H1 (cell line): Measurements from ENCODE around the gene MMP28. TPM values are rescaled to one million over a fixed set of nuclear protein-coding genes. Genes with fewer than 3 reads are reported as not detected.

Experiments used
- CTCF ChIA-PET: fragments of 300-600 bp; sonication (Branson Sonifier 250); formaldehyde crosslinking; loops from one replicate; lab custom pipeline; 2021; ENCODE audit not compliant: partially characterized antibody; lab: Charles Lee
- POLR2A ChIA-PET: fragments of 300-600 bp; sonication (Branson Sonifier 250); formaldehyde crosslinking; loops from one replicate; lab custom pipeline; 2021; ENCODE audit warnings: inconsistent platforms; ENCODE audit not compliant: partially characterized antibody; lab: Charles Lee
- DNase-seq, 2 experiments: peaks; one replicate each; pipeline versions ENCODE4 v3.0.0 to v3.0.0-alpha.2; 2010 to 2022; ENCODE audit warnings: low spot score in 2 of 2, low read depth in 1 of 2, mixed read lengths in 1 of 2
- FAIRE-seq: peaks from 2 replicates; lab custom pipeline; 2011; peaks lifted over from hg19 to GRCh38; lab: Jason Lieb, UNC
- H2AFZ ChIP-seq: 2 replicates; pipeline ENCODE4 v1.8.1; 2012; ENCODE audit warnings: low read length, inconsistent platforms
- H2AK5ac ChIP-seq: 2 replicates; pipeline ENCODE4 v1.6.1; 2013; ENCODE audit warnings: low read depth, low read length
- H2BK120ac ChIP-seq: replicated peaks from 2 replicates; pipeline ENCODE3; 2013; ENCODE audit warnings: low read depth, low read length, inconsistent platforms
- H2BK12ac ChIP-seq: 2 replicates; pipeline ENCODE4 v1.6.1; 2013; ENCODE audit warnings: low read depth, low read length
- H2BK15ac ChIP-seq: 2 replicates; pipeline ENCODE4 v1.6.1; 2013; ENCODE audit warnings: low read length
- H2BK20ac ChIP-seq: 2 replicates; pipeline ENCODE4 v1.6.1; 2013; ENCODE audit warnings: low read length
- H2BK5ac ChIP-seq: 2 replicates; pipeline ENCODE4 v1.6.1; 2013; ENCODE audit warnings: low read depth, low read length
- H3K14ac ChIP-seq: 2 replicates; pipeline ENCODE4 v1.6.1; 2013; ENCODE audit warnings: inconsistent platforms; ENCODE audit not compliant: insufficient read length
- H3K18ac ChIP-seq: 2 replicates; pipeline ENCODE4 v1.6.1; 2013; ENCODE audit warnings: low read length; ENCODE audit errors: extremely low read depth
- H3K23ac ChIP-seq: 2 replicates; pipeline ENCODE4 v1.6.1; 2013; ENCODE audit warnings: inconsistent platforms; ENCODE audit not compliant: insufficient read length
- H3K23me2 ChIP-seq: 2 replicates; pipeline ENCODE4 v1.6.1; 2013; ENCODE audit warnings: low read depth, low read length
- H3K27ac ChIP-seq: 2 replicates; pipeline ENCODE4 v1.6.1; 2011; ENCODE audit warnings: low read depth, low read length, inconsistent platforms
- H3K27me3 ChIP-seq, 4 experiments: replicated peaks in 1 of 4; 1 replicate in 1 of 4; 2 replicates in 3 of 4; pipeline versions ENCODE4 v1.6.1 to v1.8.1; 2011 to 2013; ENCODE audit warnings: low read length in 3 of 4, mild to moderate bottlenecking in 3 of 4, inconsistent platforms in 2 of 4, mixed read lengths in 2 of 4, moderate library complexity in 1 of 4; ENCODE audit not compliant: control insufficient read depth in 3 of 4, insufficient read depth in 3 of 4; ENCODE audit errors: extremely low read depth in 1 of 4
- H3K36me3 ChIP-seq, 4 experiments: 2 replicates each; pipeline versions ENCODE4 v1.6.1 to v1.8.1; 2011 to 2013; ENCODE audit warnings: mild to moderate bottlenecking in 4 of 4, low read length in 3 of 4, moderate library complexity in 2 of 4, control low read depth in 1 of 4, inconsistent platforms in 1 of 4; ENCODE audit not compliant: insufficient read depth in 4 of 4, control insufficient read depth in 2 of 4
- H3K4ac ChIP-seq: replicated peaks from 2 replicates; pipeline ENCODE3; 2013; ENCODE audit warnings: low read length, low read depth, mixed read lengths, inconsistent platforms; ENCODE audit not compliant: insufficient read length
- H3K4me1 ChIP-seq, 4 experiments: replicated peaks in 1 of 4; 1 replicate in 1 of 4; 2 replicates in 3 of 4; pipeline versions ENCODE4 v1.6.1 to v1.8.1; 2011 to 2013; ENCODE audit warnings: low read length in 3 of 4, inconsistent platforms in 2 of 4, mixed read lengths in 1 of 4; ENCODE audit not compliant: insufficient read depth in 4 of 4, control insufficient read depth in 3 of 4
- H3K4me2 ChIP-seq, 2 experiments: 2 replicates each; pipeline versions ENCODE4 v1.6.1 to v1.8.1; 2011 to 2013; ENCODE audit warnings: low read depth in 2 of 2, low read length in 2 of 2, control low read depth in 1 of 2, inconsistent platforms in 1 of 2, mild to moderate bottlenecking in 1 of 2; ENCODE audit not compliant: insufficient read depth in 1 of 2
- H3K4me3 ChIP-seq, 4 experiments: fragments of 200-600, 300-600 bp in 1 of 4; sonication (generic), shearing (Covaris generic), sonication (Bioruptor Twin) in 1 of 4; 2 replicates each; pipeline versions ENCODE4 v1.5.1 to v1.8.1; 2011 to 2016; ENCODE audit warnings: low read length in 4 of 4, low read depth in 3 of 4, control low read depth in 2 of 4, inconsistent platforms in 2 of 4, mild to moderate bottlenecking in 2 of 4, mixed read lengths in 1 of 4, moderate library complexity in 1 of 4; ENCODE audit not compliant: insufficient read depth in 2 of 4; ENCODE audit errors: extremely low read depth in 1 of 4
- H3K56ac ChIP-seq: replicated peaks from 2 replicates; pipeline ENCODE3; 2013; ENCODE audit warnings: low read depth, mild to moderate bottlenecking, mixed read lengths, low read length, inconsistent platforms; ENCODE audit not compliant: insufficient read length
- H3K79me1 ChIP-seq: 2 replicates; pipeline ENCODE4 v1.6.1; 2013; ENCODE audit warnings: low read depth, low read length, control low read depth
- H3K79me2 ChIP-seq, 2 experiments: 2 replicates each; pipeline versions ENCODE4 v1.6.1 to v1.8.1; 2012 to 2013; ENCODE audit warnings: low read length in 2 of 2, mild to moderate bottlenecking in 2 of 2, inconsistent platforms in 1 of 2; ENCODE audit not compliant: insufficient read depth in 2 of 2, control insufficient read depth in 1 of 2
- H3K9ac ChIP-seq, 4 experiments: replicated peaks in 1 of 4; 1 replicate in 1 of 4; 2 replicates in 3 of 4; pipeline versions ENCODE4 v1.6.1 to v1.8.1; 2011 to 2013; ENCODE audit warnings: low read depth in 3 of 4, low read length in 3 of 4, control low read depth in 2 of 4, mild to moderate bottlenecking in 2 of 4, moderate library complexity in 2 of 4, inconsistent platforms in 1 of 4; ENCODE audit errors: extremely low read depth in 1 of 4
- H3K9me3 ChIP-seq, 2 experiments: 2 replicates each; pipeline versions ENCODE4 v1.6.1 to v1.8.1; 2012 to 2013; ENCODE audit warnings: mild to moderate bottlenecking in 2 of 2, moderate library complexity in 2 of 2, control low read depth in 1 of 2, inconsistent platforms in 1 of 2, low read depth in 1 of 2, low read length in 1 of 2, mixed read lengths in 1 of 2; ENCODE audit not compliant: insufficient read depth in 2 of 2
- H4K20me1 ChIP-seq, 2 experiments: replicated peaks in 1 of 2; 2 replicates each; pipeline versions ENCODE3 to v1.8.1; 2011 to 2013; ENCODE audit warnings: inconsistent platforms in 2 of 2, low read length in 2 of 2, mild to moderate bottlenecking in 1 of 2; ENCODE audit not compliant: insufficient read depth in 2 of 2, control insufficient read depth in 1 of 2
- H4K5ac ChIP-seq: 2 replicates; pipeline ENCODE4 v1.6.1; 2013; ENCODE audit warnings: low read length, low read depth, mixed read lengths, inconsistent platforms; ENCODE audit not compliant: insufficient read length
- H4K8ac ChIP-seq: 2 replicates; pipeline ENCODE4 v1.8.0; 2013; ENCODE audit warnings: mild to moderate bottlenecking, moderate library complexity, low read length, inconsistent platforms; ENCODE audit not compliant: insufficient read depth; ENCODE audit errors: extremely low read depth
- H4K91ac ChIP-seq: replicated peaks from 2 replicates; pipeline ENCODE3; 2013; ENCODE audit warnings: low read length, mixed read lengths, inconsistent platforms; ENCODE audit not compliant: insufficient read length
- JUND ChIP-seq: IDR thresholded peaks from 2 replicates; pipeline ENCODE4 v1.6.1; 2011; ENCODE audit warnings: mild to moderate bottlenecking, improper control_type of control experiment, low read length
- SP2 ChIP-seq: IDR thresholded peaks from 2 replicates; pipeline ENCODE4 v1.6.1; 2012; ENCODE audit warnings: mild to moderate bottlenecking, low read length, inconsistent platforms
- WGBS, 2 experiments: shearing (Covaris generic) in 1 of 2; methylation state at CpG; one replicate each; pipeline versions ENCODE4 v1.1.6 to v1.1.7; 2013 to 2015; ENCODE audit warnings: low lambda C conversion rate in 2 of 2, mixed read lengths in 2 of 2, inconsistent platforms in 1 of 2, low coverage in 1 of 2, missing lambda C conversion rate in 1 of 2; ENCODE audit not compliant: insufficient replicate concordance in 2 of 2, insufficient coverage in 1 of 2, insufficient read length in 1 of 2; ENCODE audit errors: extremely low coverage in 1 of 2, missing lambda C conversion rate in 1 of 2; 5-methylcytosine and 5-hydroxymethylcytosine counted together
- polyA plus RNA-seq, 7 experiments: library from polyadenylated mRNA; depleted of rRNA in 3 of 7; stranded (reverse) in 5 of 7; unstranded in 2 of 7; fragments of >200 nt in 5 of 7; fragments of 200-250 nt in 2 of 7; gene quantifications; 1 replicate in 5 of 7; 2 replicates in 1 of 7; 4 replicates in 1 of 7; pipeline versions ENCODE4 v1.2.1 to v1.2.3, GENCODE V29; 2011 to 2013; ENCODE audit warnings: missing spikeins in 2 of 7, mixed read lengths in 2 of 7
- total RNA-seq: library from RNA; stranded (reverse); fragmentation: NEBNext Ultra II Directional; extraction: Animal tissue kit (Norgen Biotek cat#: 25700); gene quantifications from 2 replicates; pipeline ENCODE4 v1.2.1, GENCODE V29; 2021

The MMP28 gene
- total and polyA plus RNA-seq, 2 of the 8 experiments (the other 6 are each of a cell fraction or from before 2014, with no cell fraction given): not detected

- Histone ChIP-seq H3K4me1 (peaks cover 7 to 26% (median 8%) of the 10 kb centered on the region in 4 experiments; a peak in 6 of 7 replicates), H3K27me3 (peaks cover 0 to 8% (median 5%) of the 10 kb centered on the region in 4 experiments; a peak in 4 of 7 replicates), H2BK15ac (no peak overlapping the region; the same call in 1 of the 2 replicates), H3K79me1 (peaks cover 2% of the 10 kb centered on the region; the same call in 1 of the 2 replicates), H3K23me2 (peaks cover 9% of the 10 kb centered on the region; the same call in 1 of the 2 replicates), H2BK12ac (no peak overlapping the region), H3K4ac (no peak overlapping the region), H2BK20ac (no peak overlapping the region), H3K14ac (no peak overlapping the region), H3K4me3 (peak overlapping the region; percentile 67 to 85 (median 78)), H4K91ac (no peak overlapping the region), H3K9me3 (no peaks in the 10 kb centered on the region), H3K23ac (no peak overlapping the region), H4K20me1 (peaks cover 5 to 13% of the 10 kb centered on the region in 2 experiments), H4K5ac (no peak overlapping the region), H2AK5ac (no peak overlapping the region), H3K36me3 (no peaks in the 10 kb centered on the region), H2AFZ (no peak overlapping the region), H3K27ac (no peak overlapping the region), H2BK5ac (peak overlapping the region; percentile 44; the same call in 1 of the 2 replicates), H3K56ac (no peak overlapping the region), H4K8ac (no peak overlapping the region), H3K9ac (peak overlapping the region in 2 of 4 experiments; percentile 38 to 39; a peak in 3 of 7 replicates), H3K4me2 (peak overlapping the region; percentile 78 to 98), H3K18ac (peak overlapping the region; percentile 93; the same call in 1 of the 2 replicates), H3K79me2 (no peaks in the 10 kb centered on the region), H2BK120ac (no peak overlapping the region)
- 5% methylated on average over 21 of the region's 47 CpGs; no CpG with 5 or more reads in 1 of the 2 experiments for WGBS, 2 experiments
- DNase-seq: peak in 1 of 2 experiments; percentile 70
- CTCF ChIA-PET: interaction anchor here (0.9 to 9.8 kb wide), 11 partner anchors 8 to 119 kb away, joined by 3 to 45 read pairs (median 3); no protein-coding TSS in a partner anchor
- no peak for FAIRE-seq
- POLR2A ChIA-PET: interaction anchor here (0.5 to 3.7 kb wide), 12 partner anchors 9 to 771 kb away, joined by 3 to 16 read pairs (median 3); partner anchors contain the start of genes CCT6B, TAF15 and ZNF830
- TF ChIP-seq SP2: no peak
- no peak for TF ChIP-seq JUND
Observed at GRCh38 chr17:35731917-35732805, 63.3 kb downstream of the MMP28 start.
